Mononuclear cell (primary cell): ENCODE measurements around the gene DGKI. TPM values are rescaled to one million over a fixed set of nuclear protein-coding genes. Genes with fewer than 3 reads are reported as not detected.

Source experiments
- H3K27me3 ChIP-seq: 2 replicates; pipeline ENCODE4 v1.6.0; 2011; ENCODE audit warnings: low read length, control low read depth; ENCODE audit not compliant: insufficient read depth
- H3K4me1 ChIP-seq: 2 replicates; pipeline ENCODE4 v1.5.1; 2011; ENCODE audit warnings: mild to moderate bottlenecking, low read length, control low read depth; ENCODE audit not compliant: insufficient read depth
- H3K4me3 ChIP-seq: 2 replicates; pipeline ENCODE4 v1.5.1; 2011; ENCODE audit warnings: mild to moderate bottlenecking, low read length, moderate library complexity
- H3K9me3 ChIP-seq: 2 replicates; pipeline ENCODE4 v1.5.1; 2011; ENCODE audit warnings: low read depth, mild to moderate bottlenecking, control low read depth, low read length
- total RNA-seq: library from RNA; depleted of rRNA; stranded (reverse); fragments of >200 nt; gene quantifications from one replicate; pipeline ENCODE4 v1.2.3, GENCODE V29; 2012

DGKI gene
- total RNA-seq, 1 donor, result 0.21 TPM

DNA sequence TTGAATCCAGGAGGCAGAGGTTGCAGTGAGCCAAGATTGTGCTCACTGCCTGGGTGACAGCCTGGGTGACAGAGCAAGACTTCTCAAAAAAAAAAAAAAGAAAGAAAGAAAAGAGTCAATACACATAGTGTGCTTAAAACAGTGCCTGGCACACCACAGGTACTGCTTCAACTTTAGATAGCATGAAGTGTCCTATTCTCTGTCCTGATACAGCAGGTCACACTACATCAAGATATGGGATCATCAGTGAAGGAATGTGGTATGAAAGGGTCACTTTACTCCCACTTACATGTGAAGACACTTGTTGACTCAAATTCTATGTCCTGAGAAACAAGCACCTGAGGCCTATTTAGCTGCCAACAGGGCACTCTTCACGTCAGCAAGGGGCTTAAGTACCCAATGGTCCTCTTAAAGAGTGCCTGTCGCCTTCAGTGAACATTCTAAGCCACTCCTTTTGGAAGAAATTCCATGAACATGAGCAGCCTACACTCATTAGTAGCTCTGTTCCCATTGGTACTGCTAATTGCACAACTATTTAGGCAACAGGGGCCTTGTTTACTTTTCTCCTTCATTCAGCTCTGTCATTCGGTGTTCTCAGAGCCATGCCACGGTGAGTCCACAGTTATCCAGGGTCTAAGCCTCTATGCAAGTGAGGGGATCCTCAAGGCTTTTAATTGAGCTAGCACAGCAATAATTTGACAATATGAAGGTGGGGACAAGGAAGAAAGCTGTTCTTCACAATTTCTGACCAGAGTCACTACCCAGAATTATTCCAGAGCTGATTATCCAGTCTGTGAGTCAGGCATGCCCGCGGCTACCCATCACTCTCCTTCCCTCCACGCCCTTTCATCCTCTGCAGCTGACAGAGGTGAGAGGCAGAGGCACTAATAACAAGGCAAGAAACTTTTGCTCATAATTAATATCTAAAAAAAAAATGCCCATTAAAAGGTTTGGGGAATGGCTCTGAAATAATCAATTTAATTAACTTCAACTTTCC is 446.6 kb downstream of the DGKI start:
- Histone ChIP-seq H3K4me3 (no peak overlapping the region), H3K27me3 (no peaks in the 10 kb centered on the region), H3K9me3 (no peaks in the 10 kb centered on the region), H3K4me1 (no peaks in the 10 kb centered on the region)

- no peaks in the 10 kb centered on the region for H3K27me3 ChIP-seq
- H3K9me3 ChIP-seq, result no peaks in the 10 kb centered on the region
- no peaks in the 10 kb centered on the region for H3K4me1 ChIP-seq
- no peak overlapping the region for H3K4me3 ChIP-seq
These were observed 450.7 kb downstream of the DGKI start for GRCh38 chr7:137396051-137396450.

GRCh38 chr7:137395420-137395819 is 451.4 kb downstream of the DGKI start:
- Histone ChIP-seq H3K27me3 (no peaks in the 10 kb centered on the region), H3K4me3 (no peak overlapping the region), H3K4me1 (no peaks in the 10 kb centered on the region), H3K9me3 (no peaks in the 10 kb centered on the region)

DNA sequence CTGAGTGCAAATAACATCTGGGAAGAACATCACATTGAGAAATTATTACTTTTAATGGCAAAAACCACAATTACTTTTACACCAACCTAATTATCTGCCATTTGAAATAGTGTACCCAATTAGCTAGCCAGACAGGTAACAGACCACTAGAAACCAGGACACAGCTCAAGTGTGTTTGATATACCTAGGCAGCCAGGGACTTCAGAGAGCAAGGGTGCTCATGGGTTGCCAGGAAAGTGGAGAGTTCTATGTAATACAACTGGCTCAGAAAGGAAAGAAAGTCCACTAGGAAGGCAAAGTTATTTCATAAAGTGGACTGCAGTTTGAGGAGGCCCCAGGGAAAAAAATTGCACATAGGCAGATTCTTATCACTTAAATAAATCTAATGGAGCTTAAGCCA is 453.2 kb downstream of the DGKI start:
- Histone ChIP-seq H3K9me3 (no peaks in the 10 kb centered on the region), H3K4me1 (no peaks in the 10 kb centered on the region), H3K4me3 (no peak overlapping the region), H3K27me3 (no peaks in the 10 kb centered on the region)

- no peaks in the 10 kb centered on the region for H3K9me3 ChIP-seq
- H3K4me3 ChIP-seq, result no peak overlapping the region
- H3K27me3 ChIP-seq, result no peaks in the 10 kb centered on the region
- no peaks in the 10 kb centered on the region for H3K4me1 ChIP-seq
These were observed 456.7 kb downstream of the DGKI start for GRCh38 chr7:137390076-137390475.

GRCh38 chr7:137388916-137389315 is 457.9 kb downstream of the DGKI start:
- H3K4me1 ChIP-seq, result no peaks in the 10 kb centered on the region
- no peaks in the 10 kb centered on the region for H3K9me3 ChIP-seq
- H3K27me3 ChIP-seq, result no peaks in the 10 kb centered on the region
- H3K4me3 ChIP-seq, result no peak overlapping the region

DNA sequence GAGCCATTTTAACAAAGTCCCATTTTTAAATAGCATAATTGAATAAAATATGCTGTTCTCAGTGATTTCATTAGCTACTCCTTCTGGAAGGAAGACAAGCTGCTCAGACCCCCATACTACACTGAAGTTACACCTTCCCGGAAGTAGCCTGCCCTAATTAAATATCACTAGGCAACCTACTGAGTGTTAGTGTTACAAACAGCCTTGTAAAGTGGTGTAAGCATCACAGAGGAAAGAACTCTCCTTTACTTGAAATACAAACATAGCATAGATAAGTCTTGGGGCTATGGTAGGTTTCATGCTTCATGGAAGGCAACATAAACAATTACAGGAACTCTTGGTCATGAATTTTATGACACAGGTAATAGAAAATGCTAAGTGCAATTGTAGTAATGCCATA is 459.8 kb downstream of the DGKI start:
- no peak overlapping the region for H3K4me3 ChIP-seq

DNA sequence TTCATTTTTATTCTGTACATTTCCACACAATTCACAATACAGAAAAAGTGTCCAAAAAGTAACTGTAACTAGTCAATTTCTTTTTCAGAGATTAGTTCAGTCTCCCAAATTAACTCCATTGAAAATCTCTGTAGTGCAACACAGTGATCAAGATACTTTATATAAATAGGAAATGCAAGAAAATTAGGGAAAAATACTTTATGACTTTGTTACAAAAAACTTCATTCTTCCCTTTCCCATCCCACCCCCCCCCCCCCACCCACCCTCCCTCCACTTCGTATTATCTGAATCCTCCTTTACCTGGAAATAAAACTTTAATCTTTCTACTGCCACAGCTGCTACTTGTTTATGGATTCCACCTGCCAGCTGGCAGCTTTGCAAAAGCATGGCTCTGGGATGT is 465.7 kb downstream of the DGKI start:
- Histone ChIP-seq H3K9me3 (no peaks in the 10 kb centered on the region), H3K27me3 (no peaks in the 10 kb centered on the region)

More for the DNA sequence above, 459.8 kb downstream of the DGKI start:
- Histone ChIP-seq H3K9me3 (no peaks in the 10 kb centered on the region), H3K27me3 (no peaks in the 10 kb centered on the region), H3K4me1 (no peaks in the 10 kb centered on the region)

GRCh38 chr7:137373507-137373906 is 473.3 kb downstream of the DGKI start:
- H3K4me1 ChIP-seq, result no peaks in the 10 kb centered on the region
- no peak overlapping the region for H3K4me3 ChIP-seq
- no peaks in the 10 kb centered on the region for H3K27me3 ChIP-seq
- no peaks in the 10 kb centered on the region for H3K9me3 ChIP-seq

More for the DNA sequence above, 465.7 kb downstream of the DGKI start:
- Histone ChIP-seq H3K4me3 (no peak overlapping the region), H3K4me1 (no peaks in the 10 kb centered on the region)

DNA sequence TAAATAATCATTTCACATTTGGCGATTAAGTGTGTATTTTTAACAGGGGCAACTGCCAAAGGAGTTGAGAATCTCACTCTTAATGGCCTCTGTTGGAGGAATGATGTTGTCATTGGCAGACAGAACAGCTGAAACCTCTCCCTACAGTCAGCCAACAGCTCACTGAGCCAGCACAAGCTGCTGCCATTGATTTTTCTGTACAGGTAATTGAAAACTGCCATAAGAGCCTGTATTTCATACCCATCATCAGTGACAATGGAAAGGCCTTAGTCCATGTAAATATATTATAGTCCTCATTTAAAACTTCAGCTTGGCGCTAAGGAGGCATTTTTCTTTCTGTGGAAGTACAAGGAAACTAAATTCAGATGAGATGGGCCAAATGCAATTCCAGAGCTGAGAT is 475.2 kb downstream of the DGKI start:
- H3K9me3 ChIP-seq, result no peaks in the 10 kb centered on the region
- H3K4me1 ChIP-seq, result no peaks in the 10 kb centered on the region
- no peaks in the 10 kb centered on the region for H3K27me3 ChIP-seq
- H3K4me3 ChIP-seq, result no peak overlapping the region

DNA sequence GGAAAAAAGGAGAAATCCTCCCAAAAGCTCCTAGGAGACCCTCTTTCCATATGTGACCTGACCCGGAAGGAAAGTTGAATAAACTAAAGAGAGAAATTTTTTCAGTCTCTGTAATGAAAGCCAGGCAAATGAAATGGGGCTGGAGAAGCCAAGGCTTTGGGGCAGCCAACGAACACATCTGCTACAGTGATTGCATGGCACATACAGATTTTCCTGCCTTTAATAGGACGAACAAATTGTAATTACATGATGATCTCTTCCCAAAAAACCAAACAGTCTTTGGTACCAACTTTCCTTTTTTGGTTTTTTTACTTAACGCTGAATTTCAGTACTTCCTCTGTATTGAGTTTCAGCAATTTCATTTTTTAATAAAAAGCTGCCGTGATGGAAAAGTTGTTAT is 479.8 kb downstream of the DGKI start:
- no peaks in the 10 kb centered on the region for H3K4me1 ChIP-seq
- no peaks in the 10 kb centered on the region for H3K27me3 ChIP-seq
- no peak overlapping the region for H3K4me3 ChIP-seq
- H3K9me3 ChIP-seq, result no peaks in the 10 kb centered on the region

- Histone ChIP-seq H3K27me3 (no peaks in the 10 kb centered on the region), H3K4me3 (no peak overlapping the region), H3K9me3 (peaks cover 6% of the 10 kb centered on the region), H3K4me1 (no peaks in the 10 kb centered on the region)
These were observed 483.1 kb downstream of the DGKI start for GRCh38 chr7:137363683-137364082.

DNA sequence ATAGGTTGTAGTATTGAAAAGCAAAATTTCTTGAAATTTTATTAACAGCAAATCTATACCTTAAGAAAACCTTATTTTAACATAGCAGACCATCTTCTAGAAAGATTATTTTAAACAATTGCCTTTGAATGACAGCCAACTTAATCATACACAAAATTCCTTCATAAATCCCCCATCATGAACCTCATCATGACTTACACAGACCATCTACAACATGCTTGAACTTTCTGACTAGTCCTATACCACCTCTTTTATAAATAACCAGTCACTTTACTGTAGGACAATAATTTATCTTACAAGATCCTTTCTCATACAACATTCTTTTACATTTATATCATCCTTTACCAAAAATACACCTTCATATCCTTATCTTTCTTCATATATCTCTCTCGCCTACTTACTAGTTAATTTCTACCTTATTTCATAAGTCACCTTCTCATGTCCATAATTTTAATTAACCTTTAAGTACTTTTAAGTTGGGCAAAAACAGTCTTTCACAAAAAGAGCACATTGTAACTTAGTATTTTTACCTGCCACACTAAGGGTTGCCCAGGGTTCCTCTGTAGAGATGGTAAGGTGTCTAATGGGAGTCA is 486.6 kb downstream of the DGKI start:
- Histone ChIP-seq H3K9me3 (peaks cover 6% of the 10 kb centered on the region), H3K27me3 (no peaks in the 10 kb centered on the region), H3K4me1 (no peaks in the 10 kb centered on the region), H3K4me3 (no peak overlapping the region)

GRCh38 chr7:137354961-137355360 is 491.8 kb downstream of the DGKI start:
- H3K4me3 ChIP-seq, result no peak overlapping the region
- no peaks in the 10 kb centered on the region for H3K4me1 ChIP-seq
- no peaks in the 10 kb centered on the region for H3K9me3 ChIP-seq
- H3K27me3 ChIP-seq, result no peaks in the 10 kb centered on the region

DNA sequence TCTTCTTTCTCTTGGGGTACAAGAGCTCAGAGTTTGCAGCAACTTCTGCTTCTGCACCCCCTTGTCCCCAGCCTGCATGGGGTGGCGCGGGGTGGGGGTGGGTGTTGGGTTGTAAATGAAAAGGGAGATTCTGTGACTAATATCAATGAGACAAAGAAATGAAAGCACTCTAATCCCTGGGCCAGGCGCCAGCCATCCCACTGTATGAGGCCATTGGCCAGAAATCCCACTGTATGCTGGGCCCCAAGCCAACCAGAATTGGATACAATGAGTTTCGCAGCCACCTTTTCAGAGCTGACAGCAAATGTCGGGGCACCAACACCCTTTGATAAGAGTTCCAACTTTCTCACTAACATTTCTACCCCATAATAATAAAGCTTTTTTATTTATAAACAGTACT is 492.4 kb downstream of the DGKI start:
- Histone ChIP-seq H3K9me3 (no peaks in the 10 kb centered on the region), H3K4me1 (no peaks in the 10 kb centered on the region), H3K4me3 (no peak overlapping the region), H3K27me3 (no peaks in the 10 kb centered on the region)
